Right lung (tissue), 5 donors: ENCODE measurements around the gene ZNF892. TPM values are rescaled to one million over a fixed set of nuclear protein-coding genes. Genes with fewer than 3 reads are reported as not detected.
"Not testable (repeated sequence)": the region's sequence is repeated elsewhere in the genome, so short reads cannot be mapped to it uniquely, and the experiment has no call there.

Experiments
- DNase-seq, 2 donors: peaks; one replicate each; pipeline ENCODE4 v3.0.0-alpha.2; 2013
- polyA plus RNA-seq, 5 donors: library from polyadenylated mRNA; unstranded; fragments of 120-200 nt; gene quantifications; one replicate each; pipeline versions ENCODE4 v1.2.1 to v1.2.3, GENCODE V29; 2013; ENCODE audit warnings: inconsistent platforms in 1 of 5, low replicate concordance in 1 of 5; ENCODE audit not compliant: insufficient read length in 5 of 5, insufficient read depth in 1 of 5

ZNF892 gene
- polyA plus RNA-seq, 5 donors = 2.5 to 5.7 (median 4.2) TPM

GRCh38 chr2:95220449-95220848 is 13.1 kb downstream of the ZNF892 start:
- no peak for DNase-seq

GRCh38 chr2:95225658-95226057 is 18.3 kb downstream of the ZNF892 start:
- DNase-seq = no peak

GRCh38 chr2:95231723-95232122 is 24.4 kb downstream of the ZNF892 start:
- peak in 1 of 2 donors; percentile 17 for DNase-seq

GRCh38 chr2:95232232-95232631 is 24.9 kb downstream of the ZNF892 start:
- no peak for DNase-seq

GRCh38 chr2:95234286-95234785 is 27.0 kb downstream of the ZNF892 start:
- DNase-seq = no peak

GRCh38 chr2:95234816-95235215 is 27.5 kb downstream of the ZNF892 start:
- no peak for DNase-seq

GRCh38 chr2:95238131-95238530 is 30.8 kb downstream of the ZNF892 start:
- no peak for DNase-seq

GRCh38 chr2:95240091-95240490 is 32.8 kb downstream of the ZNF892 start:
- DNase-seq = no peak

GRCh38 chr2:95240556-95240955 is 33.2 kb downstream of the ZNF892 start:
- no peak for DNase-seq

- not testable (repeated sequence) for DNase-seq
These were observed 34.8 kb downstream of the ZNF892 start for GRCh38 chr2:95242084-95242483.

Other genes with a start within 250 kb of the ZNF892 start
- 1 to 10 TPM in 2 of 5 donors, under 1 TPM in 3; 0.51 to 2.4 (median 0.78) TPM for gene MAL, start 181.8 kb upstream of the ZNF892 start, polyA plus RNA-seq
- 100 to 1,000 TPM in 1 of 5 donors, 10 to 100 TPM in 4; 81.2 to 103 (median 88.0) TPM for gene MRPS5, start 85.7 kb upstream of the ZNF892 start, polyA plus RNA-seq
- gene ZNF514, start 47.7 kb upstream of the ZNF892 start, polyA plus RNA-seq = 10 to 100 TPM; 35.1 to 48.7 (median 41.3) TPM
- 1 to 10 TPM; 5.6 to 9.1 (median 8.2) TPM for gene ZNF2, start 41.7 kb upstream of the ZNF892 start, polyA plus RNA-seq
- 10 to 100 TPM in 4 of 5 donors, 1 to 10 TPM in 1; 8.5 to 14.6 (median 14.2) TPM for gene PROM2, start 66.9 kb downstream of the ZNF892 start, polyA plus RNA-seq
- gene KCNIP3, start 89.8 kb downstream of the ZNF892 start, polyA plus RNA-seq = 10 to 100 TPM in 1 of 5 donors, 1 to 10 TPM in 4; 6.2 to 10.0 (median 7.4) TPM
- gene FAHD2A, start 195.2 kb downstream of the ZNF892 start, polyA plus RNA-seq = 10 to 100 TPM; 33.5 to 46.3 (median 38.4) TPM